HepG2 (cell line): ENCODE measurements around the gene UBXN2A. TPM values are rescaled to one million over a fixed set of nuclear protein-coding genes. Genes with fewer than 3 reads are reported as not detected.

ENCODE experiments used
- ATAC-seq: fragments of 200-7000 bp; cut with Tn5 transposase; 3 replicates; pipeline ENCODE4 v1.9.1; 2020; ENCODE audit warnings: mild to moderate bottlenecking, moderate library complexity
- BruUV-seq: library from RNA; stranded (reverse); fragments of 400-500 nt; replicated peaks from 2 replicates; lab custom pipeline; 2021; lab: Mats Ljungman, UMichigan
- CTCF ChIA-PET: fragments of 300-600 bp; formaldehyde crosslinking; extraction: SDS; loops from one replicate; lab custom pipeline; 2021; ENCODE audit warnings: low total read pairs, inconsistent platforms, low intra/inter-chr PET ratio; lab: Yijun Ruan, JAX
- POLR2A ChIA-PET: fragments of 350-600 bp; sonication (Branson Sonifier 250); formaldehyde crosslinking; loops from one replicate; lab custom pipeline; 2020; ENCODE audit warnings: antibody characterized with exemption, inconsistent platforms; lab: Yijun Ruan, JAX
- DNase-seq: peaks from one replicate; pipeline ENCODE4 v3.0.0-alpha.2; 2015; ENCODE audit warnings: low spot score
- FAIRE-seq: peaks from 3 replicates; lab custom pipeline; 2011; peaks lifted over from hg19 to GRCh38; lab: Jason Lieb, UNC
- H2AFZ ChIP-seq: one replicate; pipeline ENCODE4 v1.6.1; 2011; ENCODE audit warnings: low read length, inconsistent platforms
- H3K27ac ChIP-seq: fragments of 300-600 bp; 3 replicates; pipeline ENCODE4 v1.8.0; 2011; ENCODE audit warnings: mixed run types, mild to moderate bottlenecking, mixed read lengths, low read length, inconsistent platforms; ENCODE audit not compliant: insufficient read depth; ENCODE audit errors: extremely low read length
- H3K27me3 ChIP-seq, 2 experiments: fragments of 200-600 bp in 1 of 2; 2 replicates in 1 of 2; 3 replicates in 1 of 2; pipeline versions ENCODE4 v1.6.0 to v1.8.0; 2011; ENCODE audit warnings: low read length in 2 of 2, mild to moderate bottlenecking in 2 of 2, moderate library complexity in 2 of 2, inconsistent platforms in 1 of 2; ENCODE audit not compliant: insufficient read depth in 2 of 2, control insufficient read depth in 1 of 2
- H3K36me3 ChIP-seq, 2 experiments: fragments of 200-600 bp in 1 of 2; replicated peaks in 1 of 2; 2 replicates in 1 of 2; 3 replicates in 1 of 2; pipeline versions ENCODE4 v1.5.1 to v1.8.0; 2011; ENCODE audit warnings: low read length in 2 of 2, inconsistent platforms in 1 of 2; ENCODE audit not compliant: insufficient read depth in 2 of 2, control insufficient read depth in 1 of 2
- H3K4me1 ChIP-seq: 2 replicates; pipeline ENCODE4 v1.5.1; 2012; ENCODE audit warnings: low read length, inconsistent platforms; ENCODE audit not compliant: insufficient read depth
- H3K4me2 ChIP-seq: 2 replicates; pipeline ENCODE4 v1.6.0; 2011; ENCODE audit warnings: low read depth, low read length, inconsistent platforms
- H3K4me3 ChIP-seq, 3 experiments: fragments of 200-600 bp in 1 of 3; sonication (generic), shearing (Covaris generic) in 1 of 3; replicated peaks in 1 of 3; 2 replicates each; pipeline ENCODE4 v1.5.1; 2011 to 2016; ENCODE audit warnings: low read length in 3 of 3, inconsistent platforms in 2 of 3, low read depth in 2 of 3, mild to moderate bottlenecking in 2 of 3, control low read depth in 1 of 3, mixed read lengths in 1 of 3; ENCODE audit not compliant: insufficient read depth in 1 of 3
- H3K79me2 ChIP-seq: one replicate; pipeline ENCODE4 v1.6.1; 2011; ENCODE audit warnings: low read length, inconsistent platforms; ENCODE audit not compliant: insufficient read depth
- H3K9ac ChIP-seq: 2 replicates; pipeline ENCODE4 v1.6.0; 2011; ENCODE audit warnings: mild to moderate bottlenecking, low read depth, low read length, inconsistent platforms; ENCODE audit not compliant: insufficient read depth
- H3K9me3 ChIP-seq: 2 replicates; pipeline ENCODE4 v1.5.1; 2012; ENCODE audit warnings: mild to moderate bottlenecking, low read length
- H4K20me1 ChIP-seq: 2 replicates; pipeline ENCODE4 v1.6.0; 2011; ENCODE audit warnings: inconsistent platforms, mild to moderate bottlenecking, low read length, moderate library complexity; ENCODE audit not compliant: insufficient read depth
- ATF4 ChIP-seq, 2 experiments: fragments of 450-650 bp in 1 of 2; sonication (generic) in 1 of 2; formaldehyde crosslinking; IDR thresholded peaks; 2 replicates each; pipeline versions ENCODE4 v1.5.0 to v1.8.0; 2020 to 2022; ENCODE audit warnings: mild to moderate bottlenecking in 1 of 2, missing genetic modification reagents in 1 of 2
- BHLHE40 ChIP-seq: IDR thresholded peaks from 2 replicates; pipeline ENCODE4 v1.6.1; 2011; ENCODE audit warnings: low read length, improper control_type of control experiment
- ESRRA ChIP-seq: sonication (generic); formaldehyde crosslinking; IDR thresholded peaks from 2 replicates; pipeline ENCODE4 v1.5.1; 2020; ENCODE audit warnings: mild to moderate bottlenecking, low read depth, missing genetic modification reagents
- HMGXB3 ChIP-seq: sonication (generic); formaldehyde crosslinking; IDR thresholded peaks from 2 replicates; pipeline ENCODE4 v1.4.0; 2020; ENCODE audit warnings: missing genetic modification reagents, borderline replicate concordance
- ZBTB14 ChIP-seq: sonication (generic); formaldehyde crosslinking; IDR thresholded peaks from 2 replicates; pipeline ENCODE4 v1.4.0; 2020; ENCODE audit warnings: missing genetic modification reagents
- ZNF646 ChIP-seq: sonication (generic); formaldehyde crosslinking; IDR thresholded peaks from 2 replicates; pipeline ENCODE4 v1.9.0; 2021; ENCODE audit warnings: mild to moderate bottlenecking, missing genetic modification reagents
- WGBS: methylation state at CpG from one replicate; pipeline ENCODE4 v1.1.6; 2017; ENCODE audit warnings: low lambda C conversion rate; 5-methylcytosine and 5-hydroxymethylcytosine counted together
- in situ Hi-C: cut with HindIII; loops from 2 replicates; pipeline ENCODE4 v1.10.0; 2017; ENCODE audit warnings: low pct_unique_long_range_greater_than_20kb; ENCODE audit not compliant: extremely low pct_ligation_motif_present
- intact Hi-C: fragments of 100-400 bp; cut with micrococcal nuclease; formaldehyde crosslinking; loops from one replicate; pipeline ENCODE4 v1.10.0; 2022; ENCODE audit not compliant: unreplicated experiment
- polyA plus RNA-seq, 8 experiments: library from polyadenylated mRNA; depleted of rRNA in 3 of 8; stranded (reverse) in 7 of 8; unstranded in 1 of 8; fragments of >200 nt; fragmentation: Illumina TruSeq in 4 of 8; extraction: Trizol in 4 of 8; gene quantifications; 2 replicates each; pipeline versions ENCODE4 v1.2.1 to v1.2.3, GENCODE V29; 2011 to 2016; ENCODE audit warnings: low read depth in 4 of 8, missing spikeins in 1 of 8, mixed read lengths in 1 of 8; ENCODE audit not compliant: insufficient read depth in 1 of 8
- total RNA-seq, 5 experiments: library from RNA; depleted of rRNA; stranded (reverse); fragments of >200 nt; fragmentation: Illumina TruSeq; extraction: Trizol; gene quantifications; 2 replicates each; pipeline ENCODE4 v1.2.3, GENCODE V29; 2016; ENCODE audit warnings: low read depth in 1 of 5

UBXN2A gene
- total and polyA plus RNA-seq, 2 of the 13 experiments (the other 11 are each of a cell fraction or from before 2014, with no cell fraction given): 8.3 to 20.9 TPM

DNA sequence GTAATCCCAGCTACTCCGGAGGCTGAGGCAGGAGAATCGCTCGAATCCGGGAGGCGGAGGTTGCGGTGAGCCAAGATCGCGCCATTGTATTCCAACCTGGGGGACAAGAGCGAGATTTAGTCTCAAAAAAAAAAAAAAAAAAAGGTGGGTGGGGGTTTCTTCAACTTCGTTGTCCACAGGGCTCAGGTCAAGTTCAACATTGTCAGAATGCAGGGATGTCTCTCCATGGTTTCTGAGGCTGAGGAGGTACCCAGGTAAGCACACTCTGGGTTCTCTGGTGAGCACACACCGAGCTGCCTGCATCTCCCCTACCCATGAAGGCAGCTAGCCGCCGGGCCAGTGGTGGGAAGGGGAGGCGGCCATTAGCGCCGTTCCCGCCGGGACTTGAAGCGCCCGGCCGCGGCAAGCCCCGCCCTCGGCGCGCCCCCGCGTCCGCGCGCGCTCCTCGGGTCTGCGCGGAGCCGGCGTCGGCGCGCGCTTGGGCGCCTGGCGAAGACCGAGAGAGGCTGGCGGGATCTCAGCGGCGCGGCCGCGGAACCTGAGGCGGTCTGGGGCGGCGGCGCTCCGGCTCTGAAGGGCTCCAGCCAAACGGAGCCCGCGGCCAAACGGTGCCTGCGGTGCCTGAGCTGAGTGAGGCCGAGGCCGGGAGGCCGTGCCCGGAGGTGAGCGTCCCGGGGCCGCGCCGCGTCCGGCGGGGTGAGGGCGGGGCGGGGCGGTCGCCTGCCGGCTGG lies at the start of gene UBXN2A (continued):
- TF ChIP-seq ZBTB14 (CRISPR knock-in tag) (peak; percentile 96), HMGXB3 (0 out of 2 replicates have a peak, but pooled peaks have one; percentile 53), BHLHE40 (peak; percentile 9; the same call in 1 of the 2 replicates)

DNA sequence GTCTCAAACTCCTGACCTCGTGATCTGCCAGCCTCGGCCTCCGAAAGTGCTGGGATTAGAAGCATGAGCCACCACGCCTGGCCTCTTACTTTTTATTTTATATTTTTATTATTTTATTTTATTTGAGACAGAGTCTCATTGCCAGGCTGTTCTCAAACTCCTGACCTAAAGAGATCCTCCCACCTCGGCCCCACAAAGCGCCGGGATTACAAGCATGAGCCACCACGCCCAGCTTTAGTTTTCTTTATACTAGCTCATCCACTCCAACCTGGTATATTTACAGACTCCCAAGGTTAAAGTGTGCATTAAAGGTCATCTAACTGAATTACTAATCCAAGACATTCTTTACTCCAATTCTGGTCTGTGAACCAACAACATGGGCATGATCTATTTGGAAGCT lies 40.1 kb upstream of the UBXN2A start:
- no peak for ATAC-seq
- H3K36me3 ChIP-seq: no peaks in the 10 kb centered on the region
- H3K4me1 ChIP-seq: peaks cover 17% of the 10 kb centered on the region
- ChIA-PET CTCF (no interaction called here), POLR2A (interaction anchor here (0.8 kb wide), 1 partner anchor 26 kb away, joined by 5 read pairs; no protein-coding TSS in a partner anchor)
- no peak for FAIRE-seq
- in situ Hi-C loops: no loop called here
- intact Hi-C loops: no loop called here
- H3K27me3 ChIP-seq: no peaks in the 10 kb centered on the region
- WGBS: 97% methylated on average over 8 of the region's 8 CpGs
- no TSS peak for BruUV-seq
- H3K9me3 ChIP-seq: no peaks in the 10 kb centered on the region
- H2AFZ ChIP-seq: no peak overlapping the region
- no peak overlapping the region for H3K9ac ChIP-seq
- H3K4me3 ChIP-seq: no peak overlapping the region
- H3K79me2 ChIP-seq: peaks cover 56% of the 10 kb centered on the region
- no peak for DNase-seq
- no peaks in the 10 kb centered on the region for H4K20me1 ChIP-seq
- H3K4me2 ChIP-seq: no peak overlapping the region
- H3K27ac ChIP-seq: no peak overlapping the region
- TF ChIP-seq ATF4 (CRISPR knock-in tag; IDR thresholded peaks at IDR 0.05): no peak
- TF ChIP-seq ZNF646: no peak
- no peak for TF ChIP-seq ESRRA (CRISPR knock-in tag)
